T-helper 1 cell (primary cell): ENCODE data around the gene CIBAR2.

Experiments
- DNase-seq, 5 donors: peaks; one replicate each; pipeline ENCODE4 v3.0.0-alpha.2; 2012 to 2020

The CIBAR2 gene

GRCh38 chr16:85081765-85082164, 30.5 kb downstream of the CIBAR2 start:
- no peak for DNase-seq

GRCh38 chr16:85081038-85081437, 31.2 kb downstream of the CIBAR2 start:
- DNase-seq = no peak

DNA sequence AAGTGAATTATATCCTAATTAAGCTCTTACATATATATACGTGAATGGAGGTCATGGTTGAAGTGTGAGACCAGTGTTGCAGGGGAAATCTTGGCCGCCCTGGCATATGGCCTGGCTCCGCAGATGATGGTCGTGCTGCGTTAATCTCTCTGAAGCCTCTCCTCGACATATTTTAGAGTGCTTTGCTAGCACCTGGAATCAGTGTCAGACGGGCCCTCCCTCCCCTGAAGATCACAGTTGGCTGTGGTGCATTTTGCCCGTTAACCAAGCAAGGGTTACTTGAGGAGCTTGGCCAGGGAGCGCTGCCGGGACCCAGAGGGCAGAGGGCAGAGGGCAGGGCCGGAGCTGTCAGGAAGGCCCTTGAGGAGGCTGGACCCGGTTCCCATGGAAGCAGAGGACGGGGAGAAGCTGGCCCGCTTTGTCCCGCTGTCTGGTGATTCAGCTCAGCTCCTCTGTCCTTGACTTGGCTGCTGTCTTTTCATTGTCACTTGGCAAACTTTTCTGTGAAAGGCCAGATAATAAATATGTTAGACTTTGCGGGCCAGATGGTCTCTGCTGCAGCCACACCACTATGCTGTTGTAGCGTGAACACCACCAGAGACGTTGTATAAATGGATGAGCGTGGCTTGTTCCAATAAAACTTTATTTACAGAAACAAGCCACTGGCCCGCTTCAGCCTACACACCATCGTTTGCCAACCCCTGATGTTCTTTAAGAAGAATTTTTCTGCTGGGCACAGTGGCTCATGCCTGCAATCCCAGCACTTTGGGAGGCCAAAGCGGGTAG, 32.3 kb downstream of the CIBAR2 start:
- no peak for DNase-seq

GRCh38 chr16:85078952-85079351, 33.3 kb downstream of the CIBAR2 start:
- DNase-seq = no peak

DNA sequence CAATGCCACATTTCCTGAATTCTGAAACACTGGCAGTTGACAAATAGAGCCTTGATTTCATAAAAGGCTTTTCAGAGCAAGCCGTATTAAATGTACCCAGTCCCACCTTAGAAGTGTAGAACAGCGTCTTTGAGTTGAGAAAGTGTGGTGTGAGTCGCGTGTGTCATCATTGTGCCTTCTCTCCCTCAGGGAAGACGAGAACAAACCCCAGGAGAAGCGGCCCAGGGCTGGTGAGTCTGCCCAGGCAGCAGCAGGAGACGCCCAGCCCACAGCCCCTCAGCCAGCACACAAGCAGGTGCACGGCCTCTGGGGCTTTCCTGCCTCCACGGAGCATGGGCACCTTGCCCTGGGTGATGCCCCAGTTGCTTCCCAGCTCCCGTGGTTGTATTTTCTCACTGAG, 34.0 kb downstream of the CIBAR2 start:
- no peak for DNase-seq

GRCh38 chr16:85077576-85078125, 34.6 kb downstream of the CIBAR2 start:
- DNase-seq = no peak

GRCh38 chr16:85077039-85077438, 35.2 kb downstream of the CIBAR2 start:
- no peak for DNase-seq

DNA sequence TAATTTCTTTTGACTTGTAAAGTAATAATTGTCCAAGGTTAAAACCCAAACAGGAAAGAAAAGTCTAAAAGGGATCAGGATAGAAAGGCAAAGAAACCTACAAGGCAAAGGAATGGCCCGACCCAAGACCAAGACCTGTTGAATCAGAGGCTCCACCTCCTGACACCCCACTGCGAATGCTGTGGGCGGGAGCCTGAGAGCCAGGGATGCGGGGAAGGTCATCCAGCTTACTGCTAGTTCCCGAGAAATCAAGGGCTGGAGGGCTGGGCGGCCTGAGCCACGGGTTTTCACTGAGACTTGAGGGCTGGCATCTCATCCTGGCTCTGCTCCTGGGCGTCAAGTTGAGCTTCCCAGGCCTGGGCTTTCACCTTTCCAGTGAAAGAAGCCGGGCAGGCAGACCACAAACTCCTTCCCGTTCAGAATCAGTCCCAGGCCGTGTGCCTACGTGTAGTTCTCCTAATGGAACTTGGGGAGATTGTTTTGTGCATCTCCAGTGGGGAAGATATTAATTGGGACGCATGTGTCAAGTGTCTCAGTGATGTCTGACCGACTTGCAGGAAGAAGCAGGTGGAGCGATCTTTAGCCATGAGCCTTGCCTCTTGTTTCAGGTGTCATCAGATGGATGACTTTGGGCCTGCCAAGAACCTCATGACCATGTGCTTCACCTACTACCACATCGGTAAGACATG, 36.9 kb downstream of the CIBAR2 start:
- no peak for DNase-seq

GRCh38 chr16:85074225-85074914, 37.9 kb downstream of the CIBAR2 start:
- no peak for DNase-seq

DNA sequence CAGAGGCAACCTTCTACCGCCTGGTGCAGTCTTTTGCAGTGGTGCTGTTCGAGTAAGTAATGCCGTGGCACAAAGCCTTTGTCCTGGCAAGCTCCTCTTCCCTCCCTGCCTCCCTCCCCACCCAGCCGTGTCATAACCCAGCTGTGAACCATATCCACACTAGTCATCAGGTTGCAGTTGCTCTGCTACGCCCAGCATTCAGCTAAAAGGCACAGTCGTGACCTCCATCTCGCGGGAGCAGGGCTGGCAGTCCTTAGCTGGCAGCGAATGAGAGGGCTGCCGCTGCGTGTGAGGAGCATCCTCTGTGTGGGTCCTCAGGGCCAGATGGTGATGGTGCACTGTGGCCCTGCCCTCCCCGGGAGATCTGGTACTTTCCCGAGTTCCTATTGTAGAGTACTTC, 39.3 kb downstream of the CIBAR2 start:
- no peak for DNase-seq

DNA sequence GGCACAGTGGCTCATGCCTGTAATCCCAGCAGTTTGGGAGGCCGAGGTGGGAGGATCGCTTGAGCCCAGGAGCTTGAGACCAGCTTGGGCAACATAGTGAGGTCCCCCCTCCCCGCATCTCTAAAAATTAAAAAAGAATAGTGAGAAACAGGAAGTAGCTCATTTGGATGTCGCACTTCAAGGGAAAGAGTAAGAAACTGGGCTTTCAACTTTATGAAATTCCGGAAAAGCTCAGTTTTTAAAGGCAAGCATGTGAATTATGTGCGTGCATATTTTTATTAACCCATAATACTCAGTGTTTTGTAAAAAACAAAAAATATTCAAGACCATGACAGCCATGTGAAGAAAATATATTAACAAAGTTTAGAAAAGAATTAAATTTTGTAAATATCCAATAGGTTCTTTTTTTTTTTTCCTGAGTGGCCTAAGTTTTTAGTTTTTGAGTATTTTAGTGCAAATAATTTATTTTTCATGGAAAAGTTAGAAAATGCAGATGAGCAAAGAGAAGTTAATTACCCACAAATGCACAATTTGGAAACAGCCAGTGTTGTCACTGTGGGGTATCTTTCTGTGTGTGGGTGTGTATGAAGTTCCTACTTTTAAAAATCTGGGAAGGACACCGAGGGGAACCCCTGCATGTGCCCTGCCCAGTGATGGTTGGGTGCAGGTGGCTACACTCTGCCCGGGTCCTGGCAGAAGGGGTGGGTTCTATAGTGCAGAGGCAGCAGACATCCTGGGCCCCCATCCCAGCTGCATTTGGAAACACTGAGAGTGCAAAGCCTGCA, 40.0 kb downstream of the CIBAR2 start:
- no peak for DNase-seq

- DNase-seq = no peak
Measured at GRCh38 chr16:85069171-85069570, 43.1 kb downstream of the CIBAR2 start.

- DNase-seq = no peak
Measured at GRCh38 chr16:85068746-85069145, 43.5 kb downstream of the CIBAR2 start.

- no peak for DNase-seq
Measured at GRCh38 chr16:85067426-85067825, 44.8 kb downstream of the CIBAR2 start.

- DNase-seq = no peak
Measured at GRCh38 chr16:85067024-85067423, 45.2 kb downstream of the CIBAR2 start.

GRCh38 chr16:85066346-85066885, 45.9 kb downstream of the CIBAR2 start:
- no peak for DNase-seq

GRCh38 chr16:85065099-85065498, 47.2 kb downstream of the CIBAR2 start:
- DNase-seq = no peak

DNA sequence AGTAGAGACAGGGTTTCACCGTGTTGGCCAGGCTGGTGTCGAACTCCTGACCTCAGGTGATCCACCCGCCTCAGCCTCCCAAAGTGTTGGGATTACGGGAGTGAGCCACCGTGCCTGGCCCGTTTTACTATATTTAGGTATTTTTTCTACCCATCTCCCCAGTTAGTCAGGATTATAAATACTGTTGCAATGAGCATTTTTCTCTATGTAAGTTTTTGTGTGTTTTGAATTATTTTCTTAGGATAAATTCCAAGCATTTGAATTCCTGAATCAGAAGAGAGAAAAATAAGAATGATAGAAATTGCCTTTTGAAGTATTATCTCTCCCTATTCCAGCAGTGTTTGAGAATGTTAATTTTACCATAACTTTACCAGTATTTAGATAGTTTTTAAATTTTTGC, 48.1 kb downstream of the CIBAR2 start:
- no peak for DNase-seq

DNA sequence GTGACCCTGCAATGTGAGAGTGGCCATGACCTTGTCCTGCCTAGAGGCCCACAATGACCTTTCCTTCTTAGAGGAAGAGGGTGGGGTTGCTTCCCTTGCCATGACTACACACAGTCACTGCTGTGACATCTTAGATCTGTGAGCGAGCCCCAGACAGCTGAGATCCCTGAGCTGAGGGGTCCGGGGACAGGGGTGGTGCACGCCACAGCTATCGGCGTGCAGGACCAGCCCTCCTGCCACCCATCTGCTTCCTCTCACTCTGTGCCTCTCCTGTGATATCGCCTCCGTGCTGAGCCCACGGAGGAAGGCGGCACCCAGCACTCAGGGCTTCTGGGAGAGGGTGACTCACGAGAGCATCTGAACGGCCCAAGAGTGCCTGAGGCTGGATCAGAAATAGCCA, 49.4 kb downstream of the CIBAR2 start:
- DNase-seq = no peak

DNA sequence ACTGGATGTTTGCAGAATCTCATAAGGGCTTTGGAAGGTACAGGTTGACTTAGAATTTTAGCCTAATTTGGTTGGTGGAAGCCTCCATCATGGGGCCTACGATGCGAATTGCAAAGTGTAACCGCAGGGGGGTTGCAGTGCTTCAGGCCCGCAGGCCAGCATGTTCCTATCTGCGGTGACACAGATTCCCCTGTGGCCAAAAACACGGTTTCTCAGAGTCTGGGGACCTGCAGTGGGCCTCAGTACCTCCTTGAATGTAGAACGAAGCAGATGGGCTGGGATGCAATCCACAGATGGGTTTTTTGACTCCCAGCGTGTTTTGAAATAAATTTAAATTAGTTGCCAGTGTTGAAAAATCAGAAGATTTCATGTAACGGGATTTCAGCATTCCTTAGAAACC, 49.9 kb downstream of the CIBAR2 start:
- DNase-seq = no peak

GRCh38 chr16:85061566-85061965, 50.7 kb downstream of the CIBAR2 start:
- no peak for DNase-seq

- no peak for DNase-seq
Measured at GRCh38 chr16:85058909-85059308, 53.4 kb downstream of the CIBAR2 start.
